Measurements from ENCODE around the gene PPP1R7. TPM values are rescaled to one million over a fixed set of nuclear protein-coding genes. Genes with fewer than 3 reads are reported as not detected.

Gene PPP1R7
- total RNA-seq, 2 experiments from 2014 or later, result 78.8 to 84.6 TPM

DNA sequence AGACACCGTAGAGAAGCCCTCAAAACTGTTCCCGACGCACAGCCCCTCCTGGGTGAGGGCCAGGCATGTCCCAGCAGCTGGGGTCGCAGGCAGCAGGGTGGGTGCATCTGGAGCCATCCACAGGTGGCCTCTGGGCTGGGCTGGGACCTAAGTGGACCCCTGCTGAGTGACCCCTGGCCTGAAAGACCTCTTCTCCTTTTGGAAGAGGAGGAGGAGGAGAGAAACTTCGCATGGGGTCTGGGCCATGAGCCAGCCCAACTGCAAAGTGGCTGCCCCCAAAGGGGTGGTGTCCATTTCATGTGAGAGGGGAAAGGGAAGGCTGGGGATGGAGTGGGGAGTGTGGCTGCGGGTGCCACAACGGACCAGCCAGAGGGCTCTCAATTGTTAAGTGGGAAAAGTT lies 63.3 kb downstream of the PPP1R7 start:
- no peak for DNase-seq
- H3K27ac Mint-ChIP-seq, result no peak overlapping the region
- H3K9me3 Mint-ChIP-seq, result no peaks in the 10 kb centered on the region
- peaks cover 4% of the 10 kb centered on the region for H3K4me1 Mint-ChIP-seq
- no peaks in the 10 kb centered on the region for H3K36me3 Mint-ChIP-seq
- H3K4me3 Mint-ChIP-seq, result no peak overlapping the region
- POLR2A ChIA-PET, result no interaction called here
- no peak for ATAC-seq (ENCODE audit: low read depth)
- peaks cover 8% of the 10 kb centered on the region for H3K27me3 Mint-ChIP-seq

DNA sequence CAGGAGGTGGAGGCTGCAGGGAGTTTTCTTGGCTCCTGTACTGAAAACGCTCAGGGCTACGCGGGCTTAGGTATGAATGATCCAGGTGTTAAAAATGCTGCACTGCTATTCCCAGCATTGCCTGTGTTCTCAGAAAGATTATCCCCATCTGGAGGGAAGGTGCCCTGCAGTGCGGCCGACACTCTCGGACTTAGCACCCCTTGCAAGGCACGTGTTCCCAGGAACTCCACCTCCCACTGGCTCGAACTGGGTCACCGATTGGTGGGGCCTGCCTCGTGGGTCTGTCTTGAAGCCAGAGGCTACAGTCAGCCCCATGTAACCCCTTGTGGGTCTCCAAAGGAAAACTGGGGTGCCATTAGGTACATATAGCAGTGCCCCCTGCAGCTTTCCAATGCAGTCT lies 63.9 kb downstream of the PPP1R7 start:
- POLR2A ChIA-PET, result no interaction called here
- DNase-seq, result no peak
- H3K4me3 Mint-ChIP-seq, result no peak overlapping the region
- H3K36me3 Mint-ChIP-seq, result no peaks in the 10 kb centered on the region
- no peak overlapping the region for H3K27ac Mint-ChIP-seq
- H3K9me3 Mint-ChIP-seq, result no peaks in the 10 kb centered on the region
- no peak for ATAC-seq (ENCODE audit: low read depth)
- peaks cover 10% of the 10 kb centered on the region for H3K4me1 Mint-ChIP-seq
- peaks cover 14% of the 10 kb centered on the region for H3K27me3 Mint-ChIP-seq

- ATAC-seq (ENCODE audit: low read depth), result no peak
- Mint-ChIP-seq H3K36me3 (no peaks in the 10 kb centered on the region), H3K4me1 (peaks cover 10% of the 10 kb centered on the region), H3K9me3 (no peaks in the 10 kb centered on the region), H3K27me3 (peaks cover 19% of the 10 kb centered on the region), H3K4me3 (no peak overlapping the region), H3K27ac (no peak overlapping the region)
- no peak for DNase-seq
- POLR2A ChIA-PET, result no interaction called here
These were observed 64.5 kb downstream of the PPP1R7 start for GRCh38 chr2:241214766-241215165.

- Mint-ChIP-seq H3K4me1 (peaks cover 10% of the 10 kb centered on the region), H3K27me3 (peaks cover 25% of the 10 kb centered on the region), H3K4me3 (no peak overlapping the region), H3K9me3 (no peaks in the 10 kb centered on the region), H3K27ac (no peak overlapping the region), H3K36me3 (no peaks in the 10 kb centered on the region)
- ATAC-seq (ENCODE audit: low read depth) (no peak), DNase-seq (no peak)
- POLR2A ChIA-PET, result no interaction called here
These were observed 65.2 kb downstream of the PPP1R7 start for GRCh38 chr2:241215421-241215820.

DNA sequence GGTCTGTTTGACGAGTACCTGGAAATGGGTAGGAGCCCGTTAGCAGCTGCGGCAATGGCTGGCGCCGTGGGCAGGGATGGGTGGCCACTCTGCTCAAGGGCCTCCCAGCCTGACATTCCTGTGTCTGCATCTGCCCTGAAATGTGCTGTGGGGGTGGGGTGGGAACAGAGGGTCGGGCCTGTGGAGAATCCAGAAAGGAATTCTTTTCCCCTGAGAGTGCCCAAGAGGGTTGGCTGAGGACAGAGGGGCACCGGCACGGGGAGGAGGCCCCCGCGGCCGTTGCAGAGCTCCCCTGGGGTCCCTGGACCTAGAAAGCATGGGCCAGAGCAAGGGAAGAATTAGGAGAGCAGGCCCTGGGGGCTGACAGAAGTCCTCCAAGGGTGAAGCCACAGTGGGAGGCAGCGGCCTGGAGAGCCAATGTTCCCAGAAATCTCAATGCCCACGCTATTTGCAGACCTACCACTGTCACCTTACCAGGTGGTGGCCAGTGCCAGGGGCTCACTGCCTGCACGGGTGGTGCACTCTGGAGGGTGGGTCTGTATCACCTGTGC lies 66.0 kb downstream of the PPP1R7 start:
- Mint-ChIP-seq H3K9me3 (no peaks in the 10 kb centered on the region), H3K4me1 (peaks cover 10% of the 10 kb centered on the region), H3K27ac (no peak overlapping the region), H3K27me3 (peaks cover 25% of the 10 kb centered on the region), H3K36me3 (no peaks in the 10 kb centered on the region), H3K4me3 (peak overlapping the region; percentile 52)
- POLR2A ChIA-PET, result no interaction called here
- ATAC-seq (ENCODE audit: low read depth) (no peak), DNase-seq (no peak)

DNA sequence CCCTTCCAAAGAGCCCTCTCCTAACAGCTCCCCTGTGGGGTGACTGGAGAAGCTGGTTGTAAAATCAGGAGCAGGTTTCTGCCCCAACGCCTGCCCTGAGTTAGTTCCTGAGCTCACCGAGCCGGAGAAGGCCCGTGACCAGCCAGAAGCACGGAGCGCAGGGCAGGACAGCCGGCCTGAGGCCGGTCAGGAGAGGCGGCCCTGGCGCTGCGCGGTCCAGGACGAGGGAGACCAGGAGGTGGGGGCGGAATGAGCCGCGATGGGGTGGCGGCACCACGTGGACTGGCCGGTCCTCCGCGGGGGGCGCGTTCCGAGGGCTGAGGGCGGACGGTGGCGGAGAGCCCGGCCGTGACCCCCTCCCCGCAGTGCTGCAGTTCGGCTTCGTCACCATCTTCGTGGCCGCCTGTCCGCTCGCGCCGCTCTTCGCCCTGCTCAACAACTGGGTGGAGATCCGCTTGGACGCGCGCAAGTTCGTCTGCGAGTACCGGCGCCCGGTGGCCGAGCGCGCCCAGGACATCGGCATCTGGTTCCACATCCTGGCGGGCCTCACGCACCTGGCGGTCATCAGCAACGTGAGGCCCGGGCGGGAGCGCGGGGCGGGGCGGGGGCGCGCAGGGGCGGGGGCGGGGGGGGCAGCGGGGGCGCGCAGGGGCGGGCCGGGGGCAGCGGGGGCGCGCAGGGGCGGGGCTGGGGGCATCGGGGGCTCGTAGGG lies 67.2 kb downstream of the PPP1R7 start:
- POLR2A ChIA-PET, result no interaction called here
- Mint-ChIP-seq H3K36me3 (no peaks in the 10 kb centered on the region), H3K27ac (peak overlapping the region; percentile 42), H3K4me3 (peak overlapping the region; percentile 73), H3K4me1 (peaks cover 9% of the 10 kb centered on the region), H3K9me3 (no peaks in the 10 kb centered on the region), H3K27me3 (peaks cover 25% of the 10 kb centered on the region)
- ATAC-seq (ENCODE audit: low read depth), result peak; percentile 34
- DNase-seq, result peak; percentile 65

- Mint-ChIP-seq H3K27ac (peak overlapping the region; percentile 54), H3K27me3 (peaks cover 25% of the 10 kb centered on the region), H3K36me3 (no peaks in the 10 kb centered on the region), H3K4me1 (peaks cover 15% of the 10 kb centered on the region), H3K4me3 (peak overlapping the region; percentile 87), H3K9me3 (no peaks in the 10 kb centered on the region)
- ATAC-seq (ENCODE audit: low read depth) (peak; percentile 67), DNase-seq (peak; percentile 66)
- POLR2A ChIA-PET, result no interaction called here
These were observed 68.1 kb downstream of the PPP1R7 start for GRCh38 chr2:241218131-241219029.

GRCh38 chr2:241219030-241219382 lies 68.7 kb downstream of the PPP1R7 start:
- Mint-ChIP-seq H3K27ac (no peak overlapping the region), H3K36me3 (no peaks in the 10 kb centered on the region), H3K4me3 (peak overlapping the region; percentile 87), H3K27me3 (peaks cover 25% of the 10 kb centered on the region), H3K4me1 (peaks cover 16% of the 10 kb centered on the region), H3K9me3 (no peaks in the 10 kb centered on the region)
- no peak for DNase-seq
- ATAC-seq (ENCODE audit: low read depth), result no peak
- POLR2A ChIA-PET, result no interaction called here

- no peak for DNase-seq
- Mint-ChIP-seq H3K36me3 (no peaks in the 10 kb centered on the region), H3K27ac (no peak overlapping the region), H3K4me1 (peaks cover 16% of the 10 kb centered on the region), H3K9me3 (no peaks in the 10 kb centered on the region), H3K27me3 (peaks cover 23% of the 10 kb centered on the region), H3K4me3 (no peak overlapping the region)
- no peak for ATAC-seq (ENCODE audit: low read depth)
- POLR2A ChIA-PET, result no interaction called here
These were observed 69.6 kb downstream of the PPP1R7 start for GRCh38 chr2:241219856-241220356.

- Mint-ChIP-seq H3K27ac (no peak overlapping the region), H3K4me3 (no peak overlapping the region), H3K9me3 (no peaks in the 10 kb centered on the region), H3K4me1 (peaks cover 15% of the 10 kb centered on the region), H3K27me3 (peaks cover 19% of the 10 kb centered on the region), H3K36me3 (peaks cover 3% of the 10 kb centered on the region)
- POLR2A ChIA-PET, result interaction anchor here (0.5 kb wide), 1 partner anchor 94 kb away, joined by 3 read pairs; no protein-coding TSS in a partner anchor
- ATAC-seq (ENCODE audit: low read depth), result no peak
- DNase-seq, result no peak
These were observed 73.1 kb downstream of the PPP1R7 start for GRCh38 chr2:241223211-241224017.

GRCh38 chr2:241224018-241224850 lies 74.0 kb downstream of the PPP1R7 start:
- H3K4me1 Mint-ChIP-seq, result peaks cover 8% of the 10 kb centered on the region
- no peaks in the 10 kb centered on the region for H3K9me3 Mint-ChIP-seq
- H3K4me3 Mint-ChIP-seq, result no peak overlapping the region
- POLR2A ChIA-PET, result no interaction called here
- peaks cover 11% of the 10 kb centered on the region for H3K27me3 Mint-ChIP-seq
- ATAC-seq (ENCODE audit: low read depth), result no peak
- no peak overlapping the region for H3K27ac Mint-ChIP-seq
- no peak for DNase-seq
- H3K36me3 Mint-ChIP-seq, result peaks cover 7% of the 10 kb centered on the region

DNA sequence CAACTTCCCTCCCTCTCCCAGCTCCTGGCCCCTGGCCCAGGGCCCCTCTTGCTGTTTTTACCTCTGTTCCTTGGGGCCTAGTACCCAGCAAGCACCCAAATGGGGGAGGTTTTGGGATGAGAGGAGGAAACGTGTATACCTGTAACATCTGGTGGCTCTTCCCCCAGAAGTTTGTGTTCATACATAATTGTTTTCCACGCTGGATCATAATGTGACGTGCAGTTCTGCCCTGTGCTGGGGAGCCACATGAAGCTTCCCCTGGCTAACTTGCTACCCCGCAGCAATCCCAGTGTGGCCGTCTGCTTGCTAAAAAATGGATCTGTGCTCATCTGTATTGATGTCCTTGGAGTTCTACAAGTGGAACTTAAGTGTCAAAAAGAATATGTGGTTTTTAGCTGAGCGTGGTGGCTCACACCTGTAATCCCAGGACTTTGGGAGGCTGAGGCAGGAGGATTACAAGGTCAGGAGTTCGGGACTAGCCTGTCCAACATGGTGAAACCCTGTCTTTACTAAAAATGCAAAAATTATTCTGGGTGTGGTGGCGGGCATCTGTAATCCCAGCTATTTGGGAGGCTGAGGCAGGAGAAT lies 74.7 kb downstream of the PPP1R7 start:
- H3K9me3 Mint-ChIP-seq, result no peaks in the 10 kb centered on the region
- H3K27me3 Mint-ChIP-seq, result peaks cover 4% of the 10 kb centered on the region
- peaks cover 8% of the 10 kb centered on the region for H3K4me1 Mint-ChIP-seq
- H3K36me3 Mint-ChIP-seq, result peaks cover 7% of the 10 kb centered on the region
- no peak overlapping the region for H3K4me3 Mint-ChIP-seq
- ATAC-seq (ENCODE audit: low read depth) (no peak), DNase-seq (no peak)
- POLR2A ChIA-PET, result no interaction called here
- no peak overlapping the region for H3K27ac Mint-ChIP-seq
